Measurements from ENCODE around the gene PFDN6. TPM values are rescaled to one million over a fixed set of nuclear protein-coding genes. Genes with fewer than 3 reads are reported as not detected.

Gene PFDN6
- 203 TPM for polyA plus RNA-seq (2012; ENCODE audit: missing spikeins)

- DNase-seq (ENCODE audit: insufficient read length) (peak; percentile 95), FAIRE-seq (peak; percentile 92)
- TF ChIP-seq POLR2A (IDR thresholded peaks at IDR 0.05; ENCODE audit: low read depth, low read length) (peak; percentile 73; the same call in 1 of the 2 replicates), TAF1 (IDR thresholded peaks at IDR 0.05; ENCODE audit: borderline replicate concordance, low read depth, low read length) (peak; percentile 66; the same call in 1 of the 2 replicates), POLR2AphosphoS5 (IDR thresholded peaks at IDR 0.05; ENCODE audit: low read depth, low read length) (peak; percentile 71)
Observed at GRCh38 chr6:33288921-33289783, at the start of gene PFDN6, which contains the start of gene WDR46. Gene PFDN6, plus strand, starts transcription at chr6:33289601. Its CDS starts 256 bp downstream, at chr6:33289857. Gene WDR46, minus strand, starts transcription at chr6:33289239. Its CDS starts 69 bp downstream, at chr6:33289170.

GRCh38 chr6:33241968-33242367, 47.4 kb upstream of the PFDN6 start:
- no peak for DNase-seq (ENCODE audit: insufficient read length)
- no peak for TF ChIP-seq POLR2A (IDR thresholded peaks at IDR 0.05; ENCODE audit: low read depth, low read length)
- TF ChIP-seq POLR2AphosphoS5 (IDR thresholded peaks at IDR 0.05; ENCODE audit: low read depth, low read length): no peak
- no peak for TF ChIP-seq TAF1 (IDR thresholded peaks at IDR 0.05; ENCODE audit: borderline replicate concordance, low read depth, low read length)
- FAIRE-seq: no peak

- no peak for FAIRE-seq
- TF ChIP-seq POLR2A (IDR thresholded peaks at IDR 0.05; ENCODE audit: low read depth, low read length) (no peak), POLR2AphosphoS5 (IDR thresholded peaks at IDR 0.05; ENCODE audit: low read depth, low read length) (no peak)
Observed at GRCh38 chr6:33243476-33243875, 45.9 kb upstream of the PFDN6 start.

GRCh38 chr6:33247977-33248642, 41.3 kb upstream of the PFDN6 start:
- TF ChIP-seq TAF1 (IDR thresholded peaks at IDR 0.05; ENCODE audit: borderline replicate concordance, low read depth, low read length) (no peak), POLR2A (IDR thresholded peaks at IDR 0.05; ENCODE audit: low read depth, low read length) (no peak), POLR2AphosphoS5 (IDR thresholded peaks at IDR 0.05; ENCODE audit: low read depth, low read length) (no peak)
- FAIRE-seq (peak; percentile 92), DNase-seq (ENCODE audit: insufficient read length) (peak; percentile 66)

More at GRCh38 chr6:33243476-33243875, 45.9 kb upstream of the PFDN6 start:
- no peak for DNase-seq (ENCODE audit: insufficient read length)

- no peak for FAIRE-seq
- no peak for DNase-seq (ENCODE audit: insufficient read length)
Observed at GRCh38 chr6:33248643-33248931, 40.8 kb upstream of the PFDN6 start.

GRCh38 chr6:33248932-33249731, 40.3 kb upstream of the PFDN6 start:
- peak; percentile 94 for TF ChIP-seq POLR2AphosphoS5 (IDR thresholded peaks at IDR 0.05; ENCODE audit: low read depth, low read length)
- TF ChIP-seq TAF1 (IDR thresholded peaks at IDR 0.05; ENCODE audit: borderline replicate concordance, low read depth, low read length): peak; percentile 56; the same call in 1 of the 2 replicates
- peak; percentile 96 for TF ChIP-seq POLR2A (IDR thresholded peaks at IDR 0.05; ENCODE audit: low read depth, low read length)
- FAIRE-seq (peak; percentile 98), DNase-seq (ENCODE audit: insufficient read length) (peak; percentile 80)

More at GRCh38 chr6:33248643-33248931, 40.8 kb upstream of the PFDN6 start:
- TF ChIP-seq POLR2A (IDR thresholded peaks at IDR 0.05; ENCODE audit: low read depth, low read length) (no peak), POLR2AphosphoS5 (IDR thresholded peaks at IDR 0.05; ENCODE audit: low read depth, low read length) (no peak), TAF1 (IDR thresholded peaks at IDR 0.05; ENCODE audit: borderline replicate concordance, low read depth, low read length) (no peak)

- no peak for DNase-seq (ENCODE audit: insufficient read length)
Observed at GRCh38 chr6:33249732-33250630, 39.4 kb upstream of the PFDN6 start.

GRCh38 chr6:33250731-33251130, 38.7 kb upstream of the PFDN6 start:
- TF ChIP-seq POLR2A (IDR thresholded peaks at IDR 0.05; ENCODE audit: low read depth, low read length) (no peak), TAF1 (IDR thresholded peaks at IDR 0.05; ENCODE audit: borderline replicate concordance, low read depth, low read length) (no peak), POLR2AphosphoS5 (IDR thresholded peaks at IDR 0.05; ENCODE audit: low read depth, low read length) (no peak)
- no peak for FAIRE-seq

More at GRCh38 chr6:33249732-33250630, 39.4 kb upstream of the PFDN6 start:
- TF ChIP-seq TAF1 (IDR thresholded peaks at IDR 0.05; ENCODE audit: borderline replicate concordance, low read depth, low read length): no peak
- TF ChIP-seq POLR2A (IDR thresholded peaks at IDR 0.05; ENCODE audit: low read depth, low read length): no peak
- TF ChIP-seq POLR2AphosphoS5 (IDR thresholded peaks at IDR 0.05; ENCODE audit: low read depth, low read length): no peak
- no peak for FAIRE-seq

GRCh38 chr6:33251395-33252012, 37.9 kb upstream of the PFDN6 start:
- no peak for FAIRE-seq
- DNase-seq (ENCODE audit: insufficient read length): no peak

More at GRCh38 chr6:33250731-33251130, 38.7 kb upstream of the PFDN6 start:
- DNase-seq (ENCODE audit: insufficient read length): no peak

GRCh38 chr6:33252759-33253158, 36.6 kb upstream of the PFDN6 start:
- no peak for TF ChIP-seq POLR2AphosphoS5 (IDR thresholded peaks at IDR 0.05; ENCODE audit: low read depth, low read length)
- no peak for TF ChIP-seq POLR2A (IDR thresholded peaks at IDR 0.05; ENCODE audit: low read depth, low read length)
- no peak for TF ChIP-seq TAF1 (IDR thresholded peaks at IDR 0.05; ENCODE audit: borderline replicate concordance, low read depth, low read length)
- no peak for FAIRE-seq
- no peak for DNase-seq (ENCODE audit: insufficient read length)

More at GRCh38 chr6:33251395-33252012, 37.9 kb upstream of the PFDN6 start:
- TF ChIP-seq POLR2AphosphoS5 (IDR thresholded peaks at IDR 0.05; ENCODE audit: low read depth, low read length): no peak

Measured in GM12892 (cell line).